HG03460 (cell line): ENCODE measurements around the gene CLPSL2.

Experiments used
- ATAC-seq: cut with Tn5 transposase; IDR thresholded peaks from one replicate; pipeline ENCODE4 v1.9.1; 2021; ENCODE audit not compliant: unreplicated experiment

The CLPSL2 gene

DNA sequence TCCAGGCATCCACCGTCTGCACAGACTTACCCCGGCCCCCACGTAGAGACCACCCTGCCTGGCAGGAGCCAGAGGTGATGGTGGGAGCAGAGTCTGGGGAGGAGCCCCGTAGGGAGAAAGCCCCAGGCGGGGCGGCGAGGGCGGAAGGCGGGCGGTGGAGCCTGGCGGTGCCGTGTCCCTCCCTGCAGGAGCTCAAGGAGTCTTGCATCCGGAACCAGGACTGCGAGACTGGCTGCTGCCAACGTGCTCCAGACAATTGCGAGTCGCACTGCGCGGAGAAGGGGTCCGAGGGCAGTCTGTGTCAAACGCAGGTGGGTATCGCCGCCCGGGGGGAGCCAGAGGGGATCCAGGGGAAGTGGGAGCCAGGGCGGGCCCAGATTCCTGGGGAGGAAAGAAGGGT lies 10.4 kb downstream of the CLPSL2 start:
- ATAC-seq, result no peak

DNA sequence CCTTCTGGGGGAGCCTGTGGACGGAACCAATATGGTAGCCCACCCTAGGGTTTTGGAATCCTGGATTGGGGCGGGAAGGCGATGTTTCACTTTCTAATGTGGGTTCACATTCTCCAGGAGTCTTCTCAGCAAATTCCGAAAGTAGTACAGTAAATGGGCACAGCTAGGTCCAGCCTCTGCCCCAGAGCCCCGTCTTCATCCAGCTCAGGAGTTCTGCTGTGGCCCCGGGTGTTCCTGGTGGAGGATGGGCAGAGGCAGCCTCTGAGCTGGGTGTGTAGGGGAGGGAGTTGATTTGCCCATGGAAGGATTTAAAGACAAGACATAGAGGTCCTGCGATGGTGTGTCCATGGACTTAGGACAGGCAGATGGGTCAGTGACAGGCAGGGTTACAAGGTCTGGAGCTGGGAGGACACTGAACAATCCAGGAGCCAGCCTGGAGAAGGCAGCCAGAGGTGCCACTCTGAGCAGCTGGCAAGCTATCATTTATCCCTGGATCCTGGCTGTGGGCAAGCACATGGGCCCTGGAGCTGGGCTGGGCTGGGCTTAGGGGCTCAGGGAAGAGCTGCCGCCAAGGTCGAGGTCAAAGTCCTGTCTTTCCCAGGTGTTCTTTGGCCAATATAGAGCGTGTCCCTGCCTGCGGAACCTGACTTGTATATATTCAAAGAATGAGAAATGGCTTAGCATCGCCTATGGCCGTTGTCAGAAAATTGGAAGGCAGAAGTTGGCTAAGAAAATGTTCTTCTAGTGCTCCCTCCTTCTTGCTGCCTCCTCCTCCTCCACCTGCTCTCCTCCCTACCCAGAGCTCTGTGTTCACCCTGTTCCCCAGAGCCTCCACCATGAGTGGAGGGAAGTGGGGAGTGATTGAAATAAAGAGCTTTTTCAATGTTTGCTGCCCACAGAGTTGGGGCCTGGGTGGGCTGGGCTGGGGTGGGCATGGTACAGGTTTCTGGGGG lies 11.1 kb downstream of the CLPSL2 start:
- ATAC-seq, result no peak

DNA sequence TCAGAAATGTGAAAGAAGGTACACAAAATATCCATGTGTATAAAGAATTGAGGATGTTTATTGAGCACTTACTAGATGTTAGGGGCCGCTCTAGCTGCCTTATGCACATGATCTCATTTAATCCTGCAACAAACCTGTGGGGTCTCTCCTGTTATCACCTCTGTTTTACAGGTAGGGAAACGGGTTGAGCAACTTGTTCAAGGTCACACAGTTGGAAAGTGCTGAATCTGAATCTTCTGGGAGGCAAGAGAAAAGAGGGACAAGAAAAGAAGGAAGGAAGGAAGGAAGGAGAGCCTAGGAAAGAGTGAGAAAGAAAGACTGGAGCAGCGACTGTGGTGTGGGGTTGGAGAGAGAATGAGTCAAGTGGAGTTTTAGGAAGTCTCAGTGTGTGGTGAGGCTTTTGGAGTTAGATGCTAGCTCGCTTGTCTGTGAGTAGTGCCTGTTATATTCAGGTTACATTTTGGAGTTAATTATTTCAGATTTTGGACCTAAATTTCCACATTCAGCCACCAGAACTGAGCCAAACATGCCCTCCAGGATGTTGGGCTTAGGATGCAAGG lies 12.1 kb downstream of the CLPSL2 start:
- ATAC-seq, result no peak

DNA sequence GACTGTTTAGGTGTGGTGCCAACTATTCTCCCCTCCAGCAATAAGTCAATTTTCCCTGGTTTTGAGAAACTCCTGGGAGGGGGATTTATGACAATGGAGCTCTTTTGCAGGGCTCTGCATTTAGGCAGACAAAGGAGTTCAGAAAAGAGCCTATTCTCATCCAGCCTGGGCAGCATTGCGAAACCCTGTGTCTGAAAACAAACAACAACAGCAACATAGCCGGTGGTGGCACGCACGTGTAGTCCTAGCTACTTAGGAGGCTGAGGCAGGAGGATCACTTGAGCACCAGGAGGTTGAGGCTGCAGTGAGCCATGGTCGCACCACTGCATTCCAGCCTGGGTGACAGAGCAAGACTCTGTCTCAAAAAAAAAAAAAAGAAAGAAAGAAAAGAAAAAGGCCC lies 14.3 kb downstream of the CLPSL2 start:
- ATAC-seq, result no peak

DNA sequence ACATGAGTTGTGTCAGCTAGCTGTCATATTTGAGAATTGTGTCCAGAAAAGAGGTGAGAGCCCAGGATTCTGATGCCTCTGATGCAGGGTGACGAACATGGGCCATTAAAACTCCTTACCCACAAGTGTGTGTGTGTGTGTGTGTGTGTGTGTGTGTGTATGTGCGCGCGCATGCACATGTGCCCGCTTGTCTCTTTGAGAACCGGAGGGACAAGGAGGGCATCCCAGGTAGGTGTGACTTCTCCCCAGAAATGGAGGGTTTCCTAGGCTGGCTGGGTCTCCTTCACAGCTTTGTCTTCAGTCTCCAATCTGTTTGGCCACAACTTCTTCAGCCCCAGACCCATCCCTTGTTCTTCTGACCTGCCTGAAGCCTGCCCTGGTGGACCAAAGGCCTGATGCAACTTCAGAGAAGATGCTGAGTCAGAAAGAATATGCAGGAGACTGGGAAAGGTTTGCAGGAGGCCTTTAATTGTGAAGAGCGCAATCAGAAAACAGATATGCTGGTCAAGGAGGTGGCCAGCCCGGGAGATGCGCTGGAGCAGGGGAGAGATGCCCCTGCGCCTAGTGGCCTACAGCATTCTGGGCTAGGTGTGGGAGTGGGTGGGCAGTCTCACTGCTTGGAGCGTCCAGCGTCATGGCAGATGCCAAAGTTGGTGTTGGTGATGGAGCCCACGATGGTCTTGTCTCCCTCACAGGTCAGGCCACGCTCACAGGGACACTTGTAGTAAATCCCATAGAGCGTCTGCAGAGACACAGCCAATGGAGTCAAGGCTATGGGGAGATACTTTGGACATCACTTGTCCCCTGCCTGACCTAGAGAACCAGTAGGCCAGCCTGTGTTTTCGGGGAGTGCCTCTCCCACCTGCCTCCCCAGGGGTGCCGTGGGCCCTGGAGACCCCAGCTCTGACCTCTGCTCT lies 18.4 kb downstream of the CLPSL2 start:
- no peak for ATAC-seq

DNA sequence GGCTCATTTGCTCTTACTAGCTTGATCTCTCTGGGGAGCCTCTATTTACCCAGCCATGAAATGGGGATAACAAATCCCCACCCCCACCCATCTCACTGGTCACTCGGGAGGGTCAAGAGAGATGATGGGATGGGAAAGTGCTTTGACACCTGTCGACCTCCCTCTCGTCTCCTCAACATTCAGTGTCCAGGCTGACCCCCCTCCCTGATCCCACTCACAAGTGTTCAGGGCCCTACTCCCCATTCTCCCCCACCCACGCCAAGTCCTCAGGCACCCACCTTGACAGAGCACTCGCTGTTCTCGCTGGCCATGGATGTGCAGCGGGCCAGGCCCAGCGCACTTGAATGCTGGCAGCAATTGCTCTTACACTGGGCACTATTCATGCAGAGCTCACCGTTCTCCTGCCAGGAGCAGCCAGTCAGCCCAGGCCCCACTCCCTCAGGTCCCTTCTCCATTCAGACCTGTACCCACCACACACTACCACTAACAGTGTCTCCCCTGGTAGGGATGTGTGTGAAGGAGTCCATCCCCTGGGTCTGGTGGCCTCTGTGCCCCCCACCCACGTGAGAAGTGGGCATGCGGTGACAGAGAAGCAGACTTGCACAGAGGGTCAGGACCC lies 19.2 kb downstream of the CLPSL2 start:
- ATAC-seq, result no peak

DNA sequence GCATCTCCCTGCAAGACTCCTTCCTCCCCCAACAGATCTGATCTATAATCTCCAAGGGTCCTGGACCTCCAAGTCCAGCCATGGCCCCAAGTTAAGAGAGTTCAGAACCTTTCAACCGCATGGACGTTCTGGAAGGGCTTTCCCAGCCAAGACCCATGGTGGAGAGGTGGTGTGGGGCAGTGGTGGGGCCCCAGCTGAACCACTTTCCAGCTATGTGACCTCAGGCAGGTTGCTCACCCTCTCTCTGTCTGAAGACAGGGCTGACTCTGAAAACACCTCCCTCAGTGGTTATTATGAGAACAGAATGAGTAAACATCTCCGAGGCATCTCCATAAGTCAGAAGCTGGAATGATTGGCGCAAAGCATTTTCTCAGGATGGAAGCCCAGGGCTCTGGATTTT lies 19.8 kb downstream of the CLPSL2 start:
- ATAC-seq, result no peak

DNA sequence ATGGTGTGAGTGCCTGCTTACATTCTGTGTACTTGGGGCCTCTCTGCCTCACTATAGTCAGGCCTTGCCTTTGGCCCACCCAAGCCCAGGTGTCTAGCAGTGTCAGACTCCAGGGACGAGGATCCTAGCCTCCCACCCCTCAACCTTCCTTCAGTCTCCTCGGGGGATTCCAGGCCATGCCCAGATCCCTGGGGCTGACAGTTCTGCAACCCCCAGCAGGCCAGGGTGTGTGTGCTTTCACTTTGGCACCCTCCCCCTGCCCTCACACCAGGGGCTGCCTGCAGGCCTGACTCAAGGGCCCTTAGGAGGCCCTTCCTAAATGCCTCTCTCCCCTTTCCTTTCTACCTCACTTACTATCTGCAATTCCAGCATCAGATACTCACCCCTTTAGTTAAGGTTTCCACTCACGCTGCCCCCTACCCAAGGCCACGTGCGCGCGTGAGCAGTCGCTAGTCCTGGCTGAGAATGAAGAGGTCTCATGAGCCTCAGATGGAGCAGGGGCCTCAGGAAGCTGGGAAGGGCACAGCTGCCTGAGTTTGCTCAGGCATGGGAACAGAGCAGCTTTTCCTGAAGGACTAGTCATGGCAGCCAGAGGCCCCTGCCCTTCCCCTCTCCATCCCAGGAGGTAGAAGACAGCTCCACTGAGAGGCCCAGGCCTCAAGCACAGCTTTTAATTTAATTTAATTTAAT lies 21.6 kb downstream of the CLPSL2 start:
- no peak for ATAC-seq

DNA sequence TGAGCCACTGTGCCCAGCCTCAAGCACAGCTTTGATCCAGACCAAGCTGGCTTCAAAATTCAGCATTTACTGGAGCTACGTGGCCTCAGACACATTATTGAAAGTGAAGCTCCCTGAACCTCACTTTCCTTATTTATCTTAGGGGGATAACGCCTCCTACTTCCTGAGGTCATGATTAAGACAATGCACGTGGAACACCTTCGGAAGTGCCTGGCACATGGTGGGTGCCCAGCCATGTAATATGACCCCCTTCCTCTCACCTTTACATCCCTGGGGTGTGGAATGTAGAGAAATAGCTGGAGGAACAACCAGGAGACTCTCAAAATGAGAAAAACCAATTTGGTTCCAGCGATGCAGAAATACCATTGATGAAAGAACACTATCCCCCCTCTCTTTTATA lies 22.3 kb downstream of the CLPSL2 start:
- no peak for ATAC-seq

DNA sequence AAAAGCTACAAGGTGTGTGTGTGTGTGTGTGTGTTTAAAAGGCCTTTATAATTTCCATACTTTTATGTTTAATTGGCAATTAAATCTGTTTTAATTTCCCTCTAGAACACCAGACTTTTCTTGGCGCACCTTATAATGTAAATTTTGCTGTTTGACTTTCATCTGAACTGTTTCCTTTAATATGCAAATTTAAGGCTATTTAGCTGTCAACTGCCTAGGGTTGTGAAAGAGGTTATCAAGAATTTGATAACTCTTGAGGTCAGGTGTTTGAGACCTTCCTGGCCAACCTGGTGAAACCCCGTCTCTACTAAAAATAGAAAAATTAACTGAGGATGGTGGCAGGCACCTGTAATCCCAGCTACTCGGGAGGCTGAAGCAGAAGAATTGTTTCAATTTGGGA lies 24.8 kb downstream of the CLPSL2 start:
- ATAC-seq, result no peak

DNA sequence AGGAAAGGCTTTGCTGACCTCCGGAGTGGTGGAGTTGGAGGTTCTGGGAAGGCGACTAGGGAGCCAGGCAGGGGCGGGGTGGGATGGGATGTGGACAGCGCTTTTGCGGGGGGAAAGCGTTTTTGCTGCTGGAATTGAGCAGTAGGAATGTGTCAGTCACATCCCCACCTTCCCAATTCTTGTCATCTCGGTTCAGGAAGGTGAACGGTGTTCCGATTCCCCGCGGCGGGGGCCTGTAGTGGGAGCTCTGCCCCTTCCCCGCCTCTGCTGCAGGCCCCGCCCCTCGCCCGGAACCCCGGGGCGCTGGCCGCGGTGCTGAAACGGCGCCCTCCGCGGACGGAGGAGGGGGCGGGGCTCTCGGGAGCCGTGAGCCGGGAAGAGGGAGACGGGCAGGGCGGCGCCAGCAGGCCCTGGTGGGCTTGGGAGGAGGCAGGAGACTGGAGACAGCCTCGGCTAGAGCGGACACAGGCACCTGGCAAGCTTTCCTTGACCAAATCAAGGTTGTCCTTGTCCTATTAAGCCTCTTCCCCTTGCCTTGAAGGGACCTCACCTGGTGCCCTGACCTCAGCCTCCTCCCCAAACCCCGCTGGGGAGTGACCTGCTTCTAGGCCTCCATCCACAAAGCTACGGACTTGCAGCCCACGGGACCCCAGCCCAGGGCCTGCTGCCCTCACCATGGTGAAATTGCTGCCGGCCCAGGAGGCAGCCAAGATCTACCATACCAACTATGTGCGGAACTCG lies 28.8 kb downstream of the CLPSL2 start, which contains the start of gene LHFPL5:
Gene LHFPL5, plus strand, starts transcription at position 357 of the 741 bp plus-strand sequence. Its CDS starts 319 bp downstream, at position 676.
- ATAC-seq, result no peak

DNA sequence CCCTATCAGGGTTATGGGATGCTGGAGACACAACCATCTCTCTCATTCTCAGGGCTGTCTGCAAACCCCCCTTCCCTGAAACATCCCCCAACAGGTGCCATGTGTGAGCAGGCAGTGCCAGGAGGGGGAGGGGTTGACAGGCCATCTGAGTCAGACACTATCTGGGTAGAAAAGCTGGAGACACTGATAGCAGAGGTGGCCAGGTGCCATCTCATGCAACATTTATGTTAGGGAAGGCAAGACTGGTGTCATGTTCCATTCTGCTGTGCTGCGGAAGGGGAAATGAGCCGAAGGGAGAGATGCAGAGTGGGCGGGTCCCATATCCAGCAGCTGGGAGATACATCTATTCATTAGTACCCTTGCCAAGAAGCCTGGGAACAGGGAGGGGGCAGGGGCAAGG lies 32.3 kb downstream of the CLPSL2 start:
- ATAC-seq, result no peak

DNA sequence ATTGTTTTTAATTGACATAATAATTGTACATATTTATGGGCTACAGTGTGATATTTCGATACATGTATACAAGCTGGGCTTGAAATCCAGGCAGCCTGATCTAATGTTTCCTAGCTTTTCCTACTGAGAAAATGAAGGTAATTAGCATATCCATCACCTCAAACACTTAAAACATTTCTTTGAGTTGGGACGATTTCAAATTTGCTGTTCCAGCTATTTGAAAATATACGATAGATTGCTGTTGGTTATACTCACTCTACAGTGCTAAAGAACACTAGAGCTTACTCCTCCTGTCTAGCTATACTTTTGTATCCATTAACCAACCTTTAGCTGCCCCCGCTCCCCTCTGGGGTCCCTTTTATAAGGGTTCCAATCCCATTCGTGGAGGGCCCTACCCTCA lies 33.4 kb downstream of the CLPSL2 start:
- no peak for ATAC-seq

DNA sequence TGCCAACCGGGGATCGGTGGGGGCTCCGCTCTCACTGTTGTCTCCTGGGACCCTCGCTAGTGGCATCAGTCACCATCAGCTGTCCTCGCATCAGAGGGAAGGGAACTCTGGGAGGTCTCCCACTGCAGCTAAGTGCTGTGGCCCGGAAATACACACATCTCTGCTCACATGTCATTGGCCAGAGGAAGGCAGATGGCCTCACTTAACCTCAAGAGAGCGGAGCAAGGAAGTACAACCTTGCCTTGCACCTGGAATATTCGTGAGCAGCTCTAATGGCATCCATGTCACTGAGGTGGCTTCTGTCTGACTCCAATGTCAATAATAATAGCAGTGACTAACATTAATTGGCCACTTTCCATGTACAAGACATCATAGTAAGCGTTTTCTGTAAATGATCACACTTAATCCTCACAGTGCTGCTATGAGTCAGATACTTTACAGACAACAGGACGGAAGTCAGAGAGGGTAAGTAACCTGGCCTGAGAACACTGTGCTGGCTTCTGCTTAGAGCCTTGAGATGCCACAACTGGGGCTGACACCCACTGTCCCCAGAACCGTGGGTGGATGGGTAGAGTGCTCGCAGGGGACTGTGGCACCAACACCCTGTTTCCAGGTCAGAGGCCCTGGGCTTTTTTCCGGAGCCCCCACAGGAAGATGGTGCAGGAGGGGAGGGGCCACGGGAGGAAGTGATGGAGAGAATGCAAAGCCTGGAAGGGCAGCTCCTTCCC lies 34.7 kb downstream of the CLPSL2 start:
- no peak for ATAC-seq

DNA sequence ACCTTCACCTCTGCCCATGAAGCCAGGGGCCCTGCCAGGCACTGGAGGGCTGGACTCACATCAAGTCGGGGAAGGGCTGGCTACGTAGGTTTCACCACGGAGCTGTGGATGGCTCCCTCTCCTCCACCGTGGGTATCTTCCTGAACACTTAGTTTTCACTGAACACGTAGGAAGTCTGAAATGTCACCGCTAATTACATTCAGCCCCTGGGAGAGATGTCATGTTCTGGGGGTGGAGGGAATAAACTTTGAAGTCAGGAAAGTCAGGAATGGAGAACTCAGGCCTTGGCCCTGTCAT lies 35.2 kb downstream of the CLPSL2 start:
- ATAC-seq, result no peak

DNA sequence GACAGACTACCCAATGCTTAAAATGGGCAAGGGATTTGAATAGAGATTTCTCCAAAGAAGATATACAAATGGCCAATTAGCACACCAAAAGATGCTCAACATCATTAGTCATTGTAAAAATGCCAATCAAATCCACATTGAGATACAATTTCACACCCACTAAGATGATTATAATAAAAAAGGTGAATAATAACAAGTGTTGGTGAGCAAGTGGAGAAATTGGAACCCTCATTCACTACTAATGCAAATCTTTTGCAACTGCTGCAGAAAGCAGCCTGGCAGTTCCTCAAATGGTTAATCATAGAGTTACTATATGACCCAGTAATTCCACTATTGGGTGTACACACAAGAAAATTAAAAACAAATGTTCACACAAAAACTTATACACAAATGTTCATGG lies 41.1 kb downstream of the CLPSL2 start:
- no peak for ATAC-seq

DNA sequence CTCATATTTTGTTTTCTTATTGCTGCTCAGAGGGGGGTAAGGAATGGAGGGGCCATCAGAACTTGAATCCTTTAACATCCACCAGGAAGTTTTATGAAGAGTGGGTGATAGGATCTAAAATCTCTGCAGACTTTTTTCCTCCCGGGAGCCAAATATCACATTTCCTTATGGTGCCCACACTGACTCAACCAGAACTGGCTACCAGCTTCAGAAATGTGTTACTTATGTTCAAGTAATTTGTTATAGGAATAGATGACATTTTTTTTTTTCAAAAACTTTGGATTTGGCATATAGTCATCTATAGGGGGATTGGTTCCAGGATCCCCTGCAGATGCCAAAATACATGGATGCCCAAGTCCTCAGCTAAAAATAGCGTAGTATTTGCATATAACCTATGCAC lies 47.2 kb downstream of the CLPSL2 start:
- no peak for ATAC-seq

DNA sequence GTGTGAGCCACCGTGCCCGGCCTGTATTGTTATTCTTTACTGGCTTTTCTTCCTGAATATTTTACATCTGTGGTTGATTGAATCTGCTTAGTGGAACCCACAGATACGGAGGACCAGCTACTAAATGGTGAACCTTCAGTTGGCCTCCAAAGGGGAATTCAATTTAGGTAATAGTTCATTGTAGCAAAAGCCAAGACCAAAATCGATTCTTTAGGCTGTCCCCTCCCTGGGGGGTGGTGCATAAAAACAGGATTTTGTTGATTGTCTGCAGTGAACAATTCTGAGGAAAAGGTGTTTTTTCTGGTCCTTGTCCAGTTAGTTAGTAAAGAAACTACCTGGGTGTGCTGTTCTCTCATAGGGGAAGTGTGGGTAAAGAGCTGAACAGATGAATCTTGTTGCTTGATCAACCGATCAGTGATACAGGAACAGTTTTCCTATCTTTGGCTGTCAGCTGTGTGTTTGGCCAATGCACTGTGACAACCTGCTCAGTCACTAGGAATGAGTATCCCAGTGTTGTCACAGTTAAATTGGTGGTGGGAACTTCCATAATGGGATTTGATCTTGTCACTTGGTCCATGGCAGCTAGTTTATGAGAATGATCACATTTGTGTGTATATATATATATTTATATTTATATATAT lies 48.3 kb downstream of the CLPSL2 start:
- ATAC-seq, result no peak
